Measurements from ENCODE around the gene NDUFAF8.

The NDUFAF8 gene

GRCh38 chr17:81200695-81201580 lies 38.2 kb upstream of the NDUFAF8 start:
- DNase-seq, result peak; percentile 16 to 26

GRCh38 chr17:81202318-81202717 lies 36.8 kb upstream of the NDUFAF8 start:
- no peak for DNase-seq

GRCh38 chr17:81203136-81203535 lies 36.0 kb upstream of the NDUFAF8 start:
- no peak for DNase-seq

GRCh38 chr17:81204578-81204977 lies 34.5 kb upstream of the NDUFAF8 start:
- no peak for DNase-seq

- no peak for DNase-seq
These were observed 33.0 kb upstream of the NDUFAF8 start for GRCh38 chr17:81206166-81206565.

- no peak for DNase-seq
These were observed 32.5 kb upstream of the NDUFAF8 start for GRCh38 chr17:81206657-81207056.

GRCh38 chr17:81207610-81208581 lies 31.2 kb upstream of the NDUFAF8 start:
- no peak for DNase-seq

- DNase-seq, result no peak
These were observed 30.5 kb upstream of the NDUFAF8 start for GRCh38 chr17:81208651-81209050.

GRCh38 chr17:81209141-81209540 lies 30.0 kb upstream of the NDUFAF8 start:
- DNase-seq, result no peak

GRCh38 chr17:81210466-81210865 lies 28.7 kb upstream of the NDUFAF8 start:
- DNase-seq, result no peak

GRCh38 chr17:81210868-81211267 lies 28.2 kb upstream of the NDUFAF8 start:
- DNase-seq, result no peak

GRCh38 chr17:81212365-81212764 lies 26.8 kb upstream of the NDUFAF8 start:
- DNase-seq, result no peak

GRCh38 chr17:81213978-81214377 lies 25.1 kb upstream of the NDUFAF8 start:
- DNase-seq, result no peak

- no peak for DNase-seq
These were observed 21.6 kb upstream of the NDUFAF8 start for GRCh38 chr17:81217491-81217890.

- no peak for DNase-seq
These were observed 20.7 kb upstream of the NDUFAF8 start for GRCh38 chr17:81218459-81218858.

- DNase-seq, result no peak
These were observed 20.1 kb upstream of the NDUFAF8 start for GRCh38 chr17:81218991-81219390.

- no peak for DNase-seq
These were observed 19.5 kb upstream of the NDUFAF8 start for GRCh38 chr17:81219476-81220180.

- DNase-seq, result no peak
These were observed 17.7 kb upstream of the NDUFAF8 start for GRCh38 chr17:81221371-81221841.

GRCh38 chr17:81221842-81222619 lies 17.1 kb upstream of the NDUFAF8 start:
- DNase-seq, result no peak

GRCh38 chr17:81222620-81222905 lies 16.6 kb upstream of the NDUFAF8 start:
- no peak for DNase-seq

- peak; percentile 100 for DNase-seq
These were observed 16.0 kb upstream of the NDUFAF8 start, which contains the start of gene CEP131 for GRCh38 chr17:81222906-81223761. CEP131 (minus strand) TSS chr17:81222965; CDS start chr17:81220056, 2,909 bp downstream.
